NK-92 treated with Interleukin-12 subunit alpha and Interleukin-12 subunit beta, amount 100 ng/mL, for 24 hours (cell line): Measurements from ENCODE around the gene GTF2E1.
A peak's percentile ranks its signal among the peaks of the same experiment; 100 is the strongest.
"Not testable (repeated sequence)": the region's sequence is repeated elsewhere in the genome, so short reads cannot be mapped to it uniquely, and the experiment has no call there.

Experiments used
- DNase-seq: peaks from one replicate; lab custom pipeline; 2025; lab: John Stamatoyannopoulos, UW

Gene GTF2E1

DNA sequence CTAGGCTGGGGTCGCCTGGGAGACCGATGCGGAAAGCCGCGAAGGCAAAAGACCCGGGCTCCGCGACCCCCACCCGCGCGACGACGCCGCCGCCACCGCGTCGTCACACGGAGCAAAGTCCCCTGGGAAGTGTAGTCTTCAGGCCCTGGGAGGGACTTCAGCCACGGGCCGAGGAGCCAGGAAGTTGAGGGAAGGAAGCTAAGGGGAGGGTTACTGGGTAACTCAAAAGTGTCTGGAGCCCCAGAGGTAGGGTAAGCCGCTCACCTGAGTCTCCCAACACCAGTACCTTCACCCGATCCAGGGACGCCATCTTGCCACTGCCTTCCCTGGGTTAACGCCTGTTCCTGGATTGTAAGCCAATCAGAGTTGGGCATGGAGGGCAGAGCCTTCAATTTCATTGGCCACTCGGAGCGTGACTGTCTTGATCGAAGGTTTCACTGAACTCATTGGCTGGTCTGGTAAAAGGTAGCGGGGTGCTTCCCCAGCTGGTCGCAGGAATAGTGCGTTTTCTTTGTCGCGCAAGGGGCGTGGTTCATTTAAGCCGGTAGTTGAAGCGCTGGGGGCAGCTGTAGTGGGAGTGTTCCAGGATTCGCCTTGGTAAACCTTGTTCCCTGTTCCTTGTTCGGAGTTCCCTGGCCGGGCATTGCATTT, at the start of gene GTF2E1, which contains the start of gene RABL3:
GTF2E1 (plus strand) TSS at position 547 of the 651 bp plus-strand sequence. CDS start 7,809 bp downstream, outside the sequence.
RABL3 (minus strand) TSS at position 319 of the 651 bp plus-strand sequence; CDS start at position 310, 9 bp downstream.
- DNase-seq: peak; percentile 92

DNA sequence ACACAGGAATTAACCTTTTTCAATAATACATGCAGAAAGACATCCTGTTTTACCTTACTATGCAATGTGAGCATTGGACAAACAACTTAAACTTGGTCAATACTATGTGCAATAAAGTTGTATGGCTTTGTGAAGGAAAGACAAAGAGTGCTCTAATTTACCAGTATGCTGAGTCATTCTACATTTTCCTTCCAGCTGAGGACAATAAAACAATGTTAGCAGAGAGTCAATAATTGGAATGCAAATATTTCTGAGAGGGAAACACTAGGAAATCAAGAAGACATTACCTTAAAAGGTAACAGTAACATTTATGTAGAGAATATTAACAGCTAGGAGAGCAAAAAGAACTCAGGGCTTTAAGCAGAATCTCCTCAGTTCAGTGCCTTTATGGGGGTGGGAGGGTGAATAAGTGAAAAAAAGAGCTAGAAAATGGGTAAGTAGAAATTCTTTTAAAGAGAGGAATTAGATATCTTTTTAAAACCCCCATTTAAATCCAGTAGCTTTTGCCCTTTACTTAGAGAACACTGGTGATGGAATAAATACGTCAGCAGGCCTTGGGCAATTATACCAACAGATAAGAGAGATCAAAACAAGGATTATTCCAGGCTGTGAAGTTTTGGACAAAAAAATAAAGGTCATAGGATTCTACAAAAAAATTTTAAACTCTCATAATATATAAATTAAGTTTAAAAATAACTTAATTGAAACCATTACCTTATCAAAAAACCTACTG, 48.9 kb upstream of the GTF2E1 start:
- no peak for DNase-seq

DNA sequence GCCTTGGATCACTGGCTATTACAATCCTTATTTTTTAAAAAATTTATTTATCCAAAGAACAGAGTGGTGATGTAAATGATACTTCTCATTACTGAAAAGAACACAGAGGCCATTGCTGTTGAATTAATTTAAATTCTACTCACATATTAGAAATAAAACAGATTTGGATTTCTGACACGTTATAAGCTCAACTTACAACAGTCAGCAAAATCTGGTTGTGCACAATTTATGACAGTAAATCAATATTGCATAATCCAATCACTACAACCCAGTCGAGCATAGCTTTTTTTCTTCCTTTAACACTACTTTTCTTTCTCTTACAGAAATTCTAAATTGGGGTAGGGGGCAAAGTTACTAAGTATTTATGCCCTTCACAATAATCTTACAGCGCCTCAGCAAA, 43.2 kb upstream of the GTF2E1 start:
- DNase-seq: no peak

DNA sequence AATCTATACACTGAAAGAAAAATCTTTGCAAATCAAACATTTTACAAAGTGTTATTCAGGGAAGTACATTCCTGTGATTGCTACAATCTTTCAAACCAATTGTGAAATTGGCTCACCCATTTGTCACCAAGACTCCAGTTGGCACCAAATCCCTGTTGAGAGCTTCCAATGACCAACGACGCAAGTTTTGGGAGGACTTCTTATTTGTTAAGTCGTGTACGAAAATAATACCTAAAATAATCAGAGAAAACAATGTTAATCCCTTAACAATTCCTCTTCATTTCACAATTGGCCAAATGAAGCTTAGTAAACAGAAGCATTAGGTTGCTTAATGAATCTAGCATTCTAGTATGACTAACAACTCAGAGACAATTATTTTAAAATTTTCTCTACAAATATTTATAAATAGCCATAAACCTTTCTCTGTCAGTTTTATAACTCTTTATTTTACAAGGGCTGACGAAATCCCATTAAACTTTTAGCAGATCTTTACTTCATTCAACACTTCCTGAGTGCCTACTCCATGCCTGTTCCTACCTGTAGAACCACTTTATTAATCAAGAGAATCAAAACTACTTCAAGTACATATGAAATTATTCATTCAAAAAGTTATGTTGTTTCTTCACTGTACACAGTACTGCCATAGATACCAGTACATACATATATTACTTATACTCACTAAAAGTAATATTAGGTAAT, 36.5 kb upstream of the GTF2E1 start:
- no peak for DNase-seq

DNA sequence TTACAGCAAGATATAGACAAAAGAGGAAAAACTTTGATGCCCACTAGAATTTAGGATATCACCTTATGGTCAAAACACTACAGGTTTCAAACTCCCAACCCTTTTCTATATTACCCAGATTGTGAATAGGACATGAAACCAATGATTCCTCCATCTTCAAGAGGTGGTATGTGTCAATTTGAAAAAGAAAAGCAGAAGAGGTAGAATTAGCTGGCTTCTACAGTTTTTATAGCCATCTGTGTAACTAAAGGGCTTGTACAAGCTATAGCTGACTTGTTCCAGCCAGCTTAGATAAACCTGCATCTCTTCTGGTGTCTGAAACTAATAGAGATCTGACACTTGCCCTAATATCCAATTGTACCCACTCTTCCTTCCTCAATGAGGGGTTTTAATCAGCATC, 35.6 kb upstream of the GTF2E1 start:
- no peak for DNase-seq

DNA sequence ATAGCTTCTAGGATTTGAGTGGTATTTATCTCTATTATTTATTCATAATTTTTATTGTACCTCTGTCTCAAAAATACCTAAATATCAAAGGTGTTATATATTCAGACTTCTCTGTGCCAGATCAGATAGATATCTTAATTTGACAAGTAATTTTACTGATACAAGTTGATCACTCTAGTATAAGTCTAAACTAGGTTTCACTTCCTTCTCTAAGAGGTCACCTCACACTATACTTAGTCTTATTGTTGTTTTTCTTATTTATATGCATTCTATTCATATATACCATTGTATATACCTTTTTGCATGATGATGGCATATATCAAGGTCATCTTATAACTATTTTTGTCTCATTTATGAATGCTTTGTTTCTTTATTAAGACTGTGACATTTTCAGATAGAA, 34.1 kb upstream of the GTF2E1 start:
- no peak for DNase-seq

DNA sequence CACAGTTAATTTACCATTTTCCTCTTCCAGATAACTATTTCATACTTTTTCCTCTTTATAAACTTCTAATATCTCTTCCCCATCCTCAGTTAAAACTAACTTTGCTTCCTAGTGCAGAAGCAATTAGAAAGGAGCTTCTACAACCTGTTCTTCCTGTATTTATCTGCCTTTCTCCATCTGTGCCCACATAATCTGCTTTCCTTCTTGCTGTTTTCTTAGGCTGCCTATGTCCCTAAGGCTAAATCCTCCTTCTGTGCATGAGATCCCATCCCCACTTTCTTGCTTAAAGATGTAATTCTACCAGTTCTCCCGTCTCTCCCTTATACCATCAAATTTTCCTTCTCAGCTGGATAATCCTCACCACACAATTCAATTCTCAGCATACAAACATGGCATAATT, 32.2 kb upstream of the GTF2E1 start:
- no peak for DNase-seq

DNA sequence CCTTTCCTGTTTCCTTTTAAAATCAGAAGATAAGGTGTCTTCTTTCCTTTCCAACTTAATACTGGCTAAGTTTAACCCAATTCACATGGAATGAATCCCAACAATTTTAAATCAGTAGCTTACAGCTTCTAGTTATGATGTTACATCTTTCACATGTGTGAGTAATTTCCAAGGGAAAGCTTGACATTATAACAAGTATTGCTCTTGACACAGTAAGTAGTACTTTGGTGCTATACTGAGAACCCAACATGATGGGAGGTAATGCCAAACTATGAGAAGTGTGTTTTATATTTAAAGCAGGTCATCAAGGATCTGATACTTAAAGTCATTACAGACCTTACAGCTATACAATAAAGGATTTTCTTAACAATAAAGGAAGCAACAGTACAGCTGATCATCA, 29.3 kb upstream of the GTF2E1 start:
- DNase-seq: no peak

DNA sequence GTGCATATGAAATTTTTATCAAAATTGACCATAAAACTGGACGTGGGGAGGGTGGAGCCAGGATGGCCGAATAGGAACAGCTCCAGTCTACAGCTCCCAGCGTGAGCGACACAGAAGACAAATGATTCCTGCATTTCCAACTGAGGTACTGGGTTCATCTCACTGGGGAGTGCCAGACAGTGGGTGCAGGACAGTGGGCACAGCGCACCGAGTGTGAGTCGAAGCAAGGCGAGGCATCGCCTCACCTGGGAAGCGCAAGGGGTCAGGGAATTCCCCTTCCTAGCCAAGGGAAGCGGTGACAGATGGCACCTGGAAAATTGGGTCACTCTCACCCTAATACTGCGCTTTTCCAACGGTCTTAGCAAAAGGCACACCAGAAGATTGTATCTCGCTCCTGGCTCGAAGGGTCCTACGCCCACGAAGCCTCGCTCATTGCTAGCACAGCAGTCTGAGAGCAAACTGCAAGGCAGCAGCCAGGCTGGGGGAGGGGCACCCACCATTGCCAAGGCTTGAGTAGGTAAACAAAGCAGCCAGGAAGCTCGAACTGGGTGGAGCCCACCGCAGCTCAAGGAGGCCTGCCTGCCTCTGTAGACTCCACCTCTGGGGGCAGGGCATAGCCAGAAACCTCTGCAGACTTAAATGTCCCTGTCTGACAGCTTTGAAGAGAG, 23.2 kb upstream of the GTF2E1 start:
- DNase-seq: not testable (repeated sequence)

DNA sequence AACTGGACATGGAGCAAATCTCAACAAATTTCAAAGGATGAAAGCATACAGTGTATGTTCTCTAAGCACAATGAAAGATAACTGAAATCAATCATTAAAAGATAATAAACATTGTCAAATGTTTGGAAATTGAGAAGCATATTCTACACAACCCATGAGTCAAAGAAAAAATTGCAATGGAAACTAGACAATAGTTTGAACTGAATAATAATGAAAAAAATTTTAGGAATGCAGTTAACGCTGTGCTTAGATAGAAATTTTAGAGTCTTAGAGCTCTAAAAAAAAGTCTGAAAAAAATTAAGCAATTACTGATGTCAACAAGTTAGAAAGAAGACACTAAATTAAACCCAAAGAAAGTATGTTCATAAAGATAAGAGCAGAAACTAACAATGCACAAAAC, 15.8 kb upstream of the GTF2E1 start:
- DNase-seq: no peak

DNA sequence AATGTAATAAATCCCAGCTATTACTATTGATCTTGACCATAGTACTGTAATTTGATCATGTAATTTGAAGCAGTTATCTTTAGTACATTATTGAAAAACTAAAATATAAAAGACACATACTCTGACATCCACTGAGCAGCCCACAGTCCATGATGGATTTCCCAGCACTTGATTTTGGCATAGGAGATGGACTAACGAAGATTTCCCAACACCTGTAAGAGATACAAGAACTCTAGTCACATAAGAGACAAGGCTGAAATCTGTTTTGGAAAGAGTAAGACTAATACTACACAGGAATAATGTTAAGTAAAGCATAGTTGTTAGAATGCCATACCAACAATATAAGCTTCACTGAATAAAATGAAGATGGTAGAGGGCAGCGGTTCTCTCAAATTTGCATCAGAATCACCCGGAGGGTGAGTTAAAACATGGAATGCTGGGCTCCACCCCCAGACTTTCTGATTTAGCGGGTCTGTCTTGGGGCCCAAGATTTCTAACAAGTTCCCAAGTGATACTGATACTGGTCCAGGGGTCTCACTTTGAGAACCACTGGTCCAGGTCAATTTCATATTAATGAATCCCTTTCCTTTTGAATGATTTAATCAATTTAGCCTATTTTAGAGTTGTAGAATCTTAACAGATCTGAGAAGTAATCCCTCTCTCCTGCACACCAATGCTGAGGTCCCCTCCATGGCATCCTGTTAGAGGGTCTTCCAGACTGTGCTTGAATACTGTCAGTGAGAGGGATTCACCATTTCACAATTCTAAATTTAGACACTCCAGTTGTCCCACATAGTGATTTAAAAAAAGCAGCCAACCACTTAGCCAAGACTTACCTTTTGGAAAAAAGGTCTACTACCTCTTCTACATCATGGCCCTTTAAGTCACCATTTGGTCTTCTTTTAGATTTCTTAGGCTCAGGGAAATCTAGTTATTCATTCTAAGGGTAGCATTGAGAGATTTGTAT, 11.7 kb upstream of the GTF2E1 start:
- no peak for DNase-seq

DNA sequence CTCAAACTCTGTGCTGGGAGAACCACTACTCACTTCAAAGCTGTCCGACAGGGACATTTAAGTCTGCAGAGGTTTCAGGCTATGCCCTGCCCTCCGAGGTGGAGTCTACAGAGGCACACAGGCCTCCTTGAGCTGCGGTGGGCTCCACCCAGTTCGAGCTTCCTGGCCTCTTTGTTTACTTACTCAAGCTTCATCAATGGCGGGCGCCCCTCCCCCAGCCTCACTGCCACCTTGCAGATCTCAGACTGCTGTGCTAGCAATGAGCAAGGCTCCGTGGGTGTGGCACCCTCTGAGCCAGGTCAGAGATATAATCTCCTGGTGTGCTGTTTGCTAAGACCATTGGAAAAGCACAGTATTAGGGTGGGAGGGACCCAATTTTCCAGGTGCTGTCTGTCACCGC, 4.5 kb upstream of the GTF2E1 start:
- DNase-seq: not testable (repeated sequence)

DNA sequence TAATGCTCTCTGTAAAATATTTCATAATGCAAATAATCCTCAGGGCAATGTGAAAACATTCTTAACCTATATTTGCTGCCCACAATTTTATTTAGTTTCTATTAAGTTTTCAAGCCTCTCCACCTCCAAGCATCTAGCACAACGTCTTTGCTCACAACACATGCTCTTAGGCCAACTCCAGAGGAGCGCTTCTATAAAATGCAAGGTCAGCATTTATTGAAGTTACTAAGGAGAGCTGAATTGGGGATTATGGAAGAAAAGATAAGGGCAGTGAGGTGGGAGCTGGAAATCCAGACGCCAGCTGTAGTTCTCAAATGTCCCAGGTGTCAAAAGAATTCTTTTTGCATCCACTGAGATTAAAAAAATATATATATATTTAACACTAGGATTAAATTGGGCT, 1.2 kb upstream of the GTF2E1 start:
- DNase-seq: no peak

DNA sequence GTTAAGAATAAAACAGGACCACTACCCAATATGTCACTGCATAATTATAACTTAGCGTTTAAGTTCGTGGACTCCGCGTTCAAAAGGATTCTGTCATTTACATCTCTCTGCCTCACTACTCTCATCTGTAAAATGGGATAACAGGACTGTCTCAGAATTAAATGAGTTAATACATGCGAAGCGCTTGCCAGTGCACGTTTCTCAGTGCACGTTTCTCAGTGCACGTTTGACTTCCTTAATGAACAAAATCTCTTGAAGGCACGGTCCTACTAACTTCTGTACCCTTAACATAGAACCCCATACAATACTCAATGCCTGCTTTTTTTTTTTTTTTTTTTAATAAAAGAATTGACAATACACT, 727 bp upstream of the GTF2E1 start:
- no peak for DNase-seq

DNA sequence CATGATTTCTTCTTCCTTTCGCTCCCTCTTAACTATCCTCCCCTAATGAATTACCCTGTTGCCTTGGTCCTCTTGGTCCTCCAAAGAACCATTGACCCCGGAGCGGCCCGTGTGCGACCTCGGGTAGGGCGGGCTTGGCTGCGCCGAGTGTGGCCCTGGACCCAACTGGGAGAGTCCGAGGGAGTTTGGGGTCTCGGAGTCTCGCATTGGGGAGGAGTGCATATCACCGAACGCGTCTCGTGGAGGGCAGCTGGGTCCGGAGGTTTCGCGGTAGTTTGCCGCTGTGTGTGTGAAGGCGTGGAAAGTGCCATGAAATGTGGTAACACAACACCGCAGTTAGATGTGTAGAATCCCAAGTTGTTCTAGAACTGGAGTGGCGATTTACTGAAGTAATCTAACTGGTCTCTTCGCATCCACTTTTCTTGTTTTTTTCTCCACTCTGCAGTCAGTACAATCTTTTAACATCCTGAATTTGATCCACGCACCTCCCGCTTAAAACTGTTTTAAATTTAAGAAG, 363 bp downstream of the GTF2E1 start:
- DNase-seq: no peak

DNA sequence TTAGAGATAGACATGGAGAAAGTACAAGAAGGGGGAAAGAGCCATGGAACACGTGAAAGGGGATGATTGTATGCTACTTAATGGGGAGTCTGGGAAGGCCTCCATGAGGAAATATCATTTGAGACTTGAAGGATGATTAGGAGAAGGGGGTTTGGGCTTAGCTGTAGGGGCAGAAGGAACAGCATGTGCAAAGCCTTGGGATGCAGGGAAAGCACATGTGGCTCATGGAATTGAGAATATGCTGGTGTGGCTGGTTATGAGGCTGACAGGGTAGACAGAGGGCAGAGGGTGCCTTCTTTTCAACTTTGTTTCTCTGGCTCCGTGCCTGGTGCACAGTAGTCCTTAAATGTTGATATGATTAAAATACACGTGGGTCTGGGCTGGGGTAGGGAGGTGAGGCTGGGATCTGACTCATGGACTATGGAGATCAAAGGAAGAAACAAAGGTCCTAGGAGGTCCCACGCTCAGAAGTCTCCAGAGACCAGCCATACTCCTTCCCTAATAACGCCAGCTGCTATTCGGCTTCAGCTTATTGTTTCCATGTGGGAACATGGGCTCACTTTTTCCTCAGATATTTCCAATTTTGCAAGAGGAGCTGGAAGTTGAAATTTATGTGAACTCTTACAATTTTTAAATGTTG, 1.1 kb downstream of the GTF2E1 start:
- DNase-seq: no peak

DNA sequence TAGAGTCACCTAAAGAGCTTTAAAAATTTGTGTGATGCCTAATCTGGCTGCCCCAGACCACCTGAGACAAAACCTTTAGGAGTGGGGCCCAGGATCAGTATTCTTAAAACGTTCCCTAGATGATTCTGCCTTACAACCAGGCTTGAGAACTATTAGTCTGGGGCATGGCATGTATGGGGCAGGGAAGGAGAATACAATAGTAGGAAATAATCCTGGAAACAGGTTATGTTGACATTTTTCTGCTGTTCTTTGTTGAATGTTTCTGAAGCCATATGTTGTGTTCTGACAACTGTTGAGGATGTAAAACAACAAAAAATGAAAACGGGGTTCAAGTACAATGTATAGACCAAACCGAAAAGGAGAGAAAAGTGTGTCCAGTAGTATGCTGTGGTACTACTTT, 2.9 kb downstream of the GTF2E1 start:
- DNase-seq: no peak

DNA sequence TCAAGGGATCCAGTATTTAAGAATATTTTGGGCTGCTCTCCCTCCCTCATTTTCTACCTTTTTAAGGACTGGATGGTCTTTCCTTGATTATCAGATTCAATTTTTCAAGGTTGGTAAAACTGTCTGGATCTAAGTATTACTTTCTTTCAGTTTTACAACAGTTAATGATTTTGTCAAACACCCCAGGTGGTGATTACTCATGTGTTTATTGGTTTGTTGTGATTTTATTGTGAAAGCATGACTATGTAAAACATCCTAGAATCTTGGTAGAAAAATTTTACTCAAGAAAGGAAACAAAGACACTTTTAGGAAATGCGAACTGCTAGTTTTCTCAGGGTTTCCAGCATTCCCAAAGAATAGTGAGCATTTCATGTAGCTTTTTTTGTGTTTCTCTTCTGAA, 7.3 kb downstream of the GTF2E1 start:
- no peak for DNase-seq

DNA sequence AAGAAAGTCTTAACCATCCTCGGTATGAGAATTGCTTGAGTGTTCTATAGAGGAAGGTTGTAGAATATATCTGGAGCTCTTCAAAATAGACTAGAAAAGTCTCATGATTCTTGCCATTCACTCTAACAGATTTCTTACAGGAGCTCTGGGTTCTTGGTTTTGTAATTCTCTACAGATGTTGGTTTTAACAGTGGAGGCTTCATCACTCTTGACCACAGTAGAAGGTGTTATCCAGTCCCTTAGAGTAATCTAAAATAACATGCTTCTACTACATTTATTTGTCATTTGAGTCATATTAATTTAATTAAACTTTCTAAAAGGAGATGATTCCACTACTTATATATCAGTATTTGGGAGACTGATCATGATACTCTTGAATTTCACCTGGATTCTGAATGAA, 9.7 kb downstream of the GTF2E1 start:
- no peak for DNase-seq

DNA sequence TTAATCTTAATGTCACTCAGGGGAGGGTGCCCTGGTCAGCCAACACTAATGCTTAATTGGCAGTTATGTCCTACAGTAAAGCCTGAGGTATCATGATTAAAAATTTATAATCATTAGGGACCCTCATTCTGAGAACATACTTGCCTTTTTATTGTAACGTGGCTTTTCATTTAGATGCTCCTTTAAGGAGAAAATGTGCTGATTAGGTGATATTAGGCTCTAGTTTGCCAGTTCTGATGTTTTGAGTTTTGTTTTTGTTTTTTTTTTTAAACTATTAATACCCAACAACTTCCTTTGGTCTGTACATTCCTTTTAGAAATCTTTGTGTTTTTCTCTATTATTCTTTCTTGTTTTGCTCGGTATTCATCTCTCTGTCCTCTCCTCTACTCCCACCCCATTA, 10.3 kb downstream of the GTF2E1 start:
- no peak for DNase-seq

DNA sequence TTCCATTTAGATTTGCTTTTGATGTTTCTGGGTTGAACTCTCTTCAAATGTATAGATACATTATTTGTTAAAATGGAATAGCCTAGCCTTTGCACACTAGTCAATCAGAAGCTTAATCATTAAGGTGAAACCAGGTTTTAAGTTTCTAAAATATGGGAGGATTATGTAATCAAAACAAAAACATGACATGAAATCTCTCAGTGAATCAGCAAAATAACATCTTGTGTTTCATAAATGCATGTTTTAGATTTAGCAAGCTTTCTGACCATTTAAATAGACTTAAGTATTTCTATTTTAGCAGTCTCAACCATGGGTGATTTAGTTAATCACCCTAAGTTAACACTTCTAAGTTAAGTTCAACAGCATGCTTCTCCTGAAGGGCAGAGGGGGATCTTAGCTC, 11.3 kb downstream of the GTF2E1 start:
- DNase-seq: no peak
